IPS-NIHi7 (cell line): ENCODE results near the gene ACAA2.
"Not testable (repeated sequence)": the region's sequence is repeated elsewhere in the genome, so short reads cannot be mapped to it uniquely, and the experiment has no call there.

Experiments used
- DNase-seq: peaks from one replicate; pipeline ENCODE4 v3.0.0; 2012; ENCODE audit warnings: mixed read lengths; ENCODE audit errors: extremely low spot score

ACAA2 gene

DNA sequence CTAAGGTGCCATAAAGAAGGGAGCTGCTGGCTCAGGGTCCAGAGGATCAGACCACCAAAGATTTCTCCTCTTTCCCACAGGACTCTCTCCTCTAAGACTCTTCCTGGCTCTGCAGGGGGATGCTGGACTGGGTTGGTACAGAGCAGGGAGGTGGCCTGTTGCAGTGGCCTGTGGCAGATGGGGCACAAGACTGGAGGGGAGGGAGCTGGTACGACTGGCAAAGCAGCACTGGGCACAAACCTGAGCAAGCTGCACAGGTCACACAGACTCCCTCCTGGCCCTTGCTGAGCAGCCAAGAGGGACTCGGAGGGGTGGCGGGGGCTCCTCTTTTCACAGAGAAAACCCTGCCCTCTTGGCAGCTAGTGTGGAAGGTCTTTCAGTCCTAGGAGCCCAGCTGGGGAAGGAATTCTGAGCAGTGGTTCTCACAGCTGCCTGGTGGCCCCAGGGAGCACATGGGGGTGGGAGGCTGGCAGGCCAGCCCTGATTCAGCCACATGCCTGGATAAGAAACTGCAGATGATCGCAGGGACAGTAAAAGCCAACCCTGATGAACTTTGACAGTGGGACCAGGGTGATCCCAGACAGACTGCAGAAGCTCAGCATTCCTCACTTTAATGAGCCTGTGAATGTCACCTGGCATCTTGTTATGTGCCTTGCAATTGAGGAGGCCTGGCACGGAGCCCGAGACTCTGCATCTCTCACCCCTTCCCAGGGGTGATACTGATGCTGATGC, 32.5 kb upstream of the ACAA2 start:
- DNase-seq: no peak

DNA sequence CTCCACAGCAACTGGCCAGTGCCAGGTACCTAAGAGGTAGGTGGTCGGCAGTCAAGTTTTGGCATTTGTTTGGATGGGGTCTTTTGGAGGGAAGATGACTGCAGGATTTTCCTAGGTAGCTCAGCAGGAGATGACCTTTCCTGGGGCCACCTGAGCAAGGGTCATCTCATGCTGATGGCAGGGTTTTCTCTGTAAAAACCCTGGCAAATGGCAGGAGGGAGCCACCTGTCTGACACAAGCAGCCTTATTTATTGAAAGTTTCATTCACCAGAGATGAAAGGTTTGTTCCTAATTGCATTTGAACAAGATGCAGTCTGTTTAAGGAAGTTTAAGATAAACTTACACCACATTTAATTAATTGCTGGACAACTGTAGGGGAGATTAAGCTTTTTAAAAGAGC, 31.6 kb upstream of the ACAA2 start:
- no peak for DNase-seq

DNA sequence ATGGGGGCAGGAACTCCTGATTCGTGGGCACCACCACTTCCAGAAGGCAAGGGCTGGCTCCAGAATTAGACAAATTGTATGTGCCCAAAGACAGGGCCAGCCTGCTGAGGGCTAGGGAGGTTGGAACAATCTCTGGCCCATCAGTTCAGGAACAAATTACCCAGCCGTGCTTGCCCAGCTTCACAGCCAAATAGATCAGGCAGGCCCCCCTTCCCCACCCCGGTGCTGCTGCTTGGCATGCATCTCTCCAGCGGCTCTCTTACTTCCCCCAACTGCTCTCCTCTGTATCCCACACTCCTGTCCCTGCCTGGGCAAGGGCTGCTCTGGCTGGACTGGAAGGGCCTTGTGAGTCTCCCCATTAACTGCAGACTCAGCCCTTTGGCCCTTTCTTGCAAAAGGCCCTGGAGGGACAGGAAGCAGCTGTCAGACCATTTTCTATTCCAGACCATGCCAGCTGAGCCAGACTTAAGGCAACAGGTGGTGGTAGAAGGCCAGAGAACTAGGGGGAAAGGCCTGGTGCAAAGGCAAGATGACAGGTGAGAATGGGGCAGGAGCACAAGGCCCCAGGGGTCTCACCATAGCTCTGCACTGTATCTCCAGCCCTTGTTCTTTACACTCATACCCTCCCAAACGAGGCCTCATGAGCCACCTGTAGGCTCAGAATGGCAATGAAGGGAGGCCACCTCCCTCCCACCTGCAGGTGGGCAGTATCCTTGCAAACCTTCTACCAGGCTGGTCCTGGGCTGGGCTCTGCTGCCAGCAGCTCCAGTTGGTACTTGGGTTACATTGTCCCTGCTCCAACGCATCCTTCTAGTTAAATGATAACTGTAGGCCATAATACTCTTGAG, 30.7 kb upstream of the ACAA2 start:
- DNase-seq: no peak

DNA sequence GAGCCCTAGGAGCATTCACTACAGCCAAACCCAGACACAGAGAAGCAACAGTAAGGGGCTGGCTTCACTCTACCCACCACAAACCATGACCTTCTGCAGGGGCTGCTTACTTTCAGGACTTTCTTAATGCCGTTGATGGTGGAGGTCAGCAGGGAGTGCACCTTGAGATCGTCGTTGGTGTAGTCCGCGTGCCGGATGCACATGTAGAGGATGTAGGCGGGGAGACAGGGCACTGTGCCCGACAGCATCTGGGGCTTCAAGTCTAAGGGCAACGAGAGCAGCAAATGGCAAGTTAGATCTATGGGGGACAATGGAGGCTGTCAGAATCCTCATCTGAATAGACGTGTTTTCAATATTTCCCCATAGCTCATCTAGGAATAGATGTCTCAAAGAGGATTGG, 29.8 kb upstream of the ACAA2 start:
- DNase-seq: no peak

DNA sequence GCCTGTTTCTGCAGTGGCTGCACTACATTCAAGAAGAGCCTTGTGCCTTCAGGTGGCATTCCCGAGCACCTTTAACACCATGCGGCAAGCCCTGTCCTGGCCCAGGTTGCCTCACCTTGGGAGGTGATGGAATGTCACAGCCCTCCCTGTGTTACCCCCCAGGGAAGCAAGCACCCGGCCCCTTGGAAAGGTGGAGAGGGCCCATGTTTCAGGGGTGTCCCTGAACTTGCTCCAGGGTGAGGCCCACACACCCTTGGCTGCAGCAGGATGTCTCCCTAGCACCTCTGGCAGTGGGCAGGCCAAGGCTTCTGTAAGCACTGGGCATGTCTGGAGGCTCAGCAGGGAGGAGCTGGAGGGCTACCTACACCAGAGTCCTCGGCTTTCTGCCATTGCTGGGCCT, 29.3 kb upstream of the ACAA2 start:
- no peak for DNase-seq

DNA sequence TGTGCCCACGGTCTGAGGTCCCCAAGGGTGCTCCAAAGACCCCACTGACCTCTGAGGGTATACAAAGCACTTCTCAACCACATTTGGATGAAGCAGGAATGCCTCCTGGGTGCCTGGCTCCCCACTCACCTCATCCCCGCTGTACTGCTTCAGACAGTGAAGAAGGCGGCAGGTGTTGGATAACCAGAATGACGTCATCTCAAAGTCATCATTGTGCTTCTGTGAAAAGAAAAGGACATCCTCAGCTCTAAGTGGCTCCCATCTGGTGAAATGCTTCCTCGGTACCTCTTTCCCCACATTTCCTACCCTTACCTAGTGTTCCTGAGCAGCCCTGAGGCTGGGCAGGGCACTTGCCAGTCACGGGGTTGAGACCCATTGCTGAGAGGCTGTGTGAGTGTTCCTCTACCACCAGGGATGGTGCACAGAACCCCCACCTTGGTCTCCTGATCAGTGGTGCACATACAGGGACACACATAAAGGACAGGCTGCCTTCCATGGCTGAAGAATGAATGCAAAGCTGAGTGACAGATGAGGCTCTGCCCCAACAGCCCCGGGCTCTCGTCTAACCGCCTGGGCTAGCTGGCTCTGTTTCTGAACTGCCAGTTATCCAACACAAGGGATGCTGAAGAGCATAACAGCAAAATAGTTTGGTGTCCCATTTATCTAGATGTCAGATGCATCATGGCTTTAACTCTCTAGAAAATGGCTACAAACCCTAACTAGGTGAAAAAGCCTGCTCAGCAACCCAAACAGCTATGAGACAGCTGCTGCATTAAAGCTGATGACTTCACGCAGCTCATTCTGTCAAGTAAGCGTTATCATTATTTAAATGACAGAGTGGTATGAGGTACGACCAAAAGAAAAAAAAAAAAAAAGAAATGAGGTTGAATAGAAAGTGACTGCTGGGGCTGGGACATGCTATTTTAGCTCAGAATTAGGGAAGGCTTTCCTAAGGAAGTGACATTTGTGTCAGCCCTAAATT, 28.2 kb upstream of the ACAA2 start:
- no peak for DNase-seq

DNA sequence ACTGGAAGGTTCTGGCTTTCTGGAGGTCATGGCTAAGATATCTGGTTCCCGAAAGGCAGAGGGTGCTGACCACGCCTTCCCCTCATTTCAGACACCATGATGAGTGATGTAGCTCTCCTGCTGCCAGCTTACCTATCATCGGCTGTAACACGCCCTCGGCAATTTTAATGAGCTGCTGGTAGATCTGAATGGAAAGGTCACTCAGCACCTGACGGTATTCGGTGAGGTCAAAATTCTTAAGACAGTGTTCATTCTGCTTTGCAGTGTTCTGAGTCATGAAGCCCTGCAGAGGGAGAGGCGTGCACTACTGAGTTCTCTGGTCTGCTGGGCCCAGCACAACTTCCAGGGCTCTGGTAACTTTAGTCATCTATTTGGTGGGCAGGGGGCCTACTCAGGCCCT, 25.7 kb upstream of the ACAA2 start:
- DNase-seq: no peak

DNA sequence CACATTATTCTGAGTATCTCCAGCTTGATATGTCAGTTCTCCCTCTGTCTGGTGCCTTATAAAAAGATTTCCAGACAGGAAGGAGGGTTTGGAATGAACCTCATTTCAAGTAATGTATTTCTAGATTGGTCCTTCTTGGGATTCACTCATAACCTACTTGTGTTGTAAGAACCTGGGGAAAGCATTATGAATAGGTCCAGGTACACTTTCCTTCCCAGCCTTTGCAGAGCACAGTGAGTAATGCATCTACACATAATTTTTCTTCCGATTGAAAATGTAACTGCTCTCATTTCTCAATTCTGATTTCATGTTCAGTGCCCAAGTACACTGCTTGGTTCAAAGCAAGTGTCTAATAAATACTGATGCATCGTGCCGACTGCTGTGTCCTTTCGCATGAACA, 25.0 kb upstream of the ACAA2 start:
- DNase-seq: no peak

DNA sequence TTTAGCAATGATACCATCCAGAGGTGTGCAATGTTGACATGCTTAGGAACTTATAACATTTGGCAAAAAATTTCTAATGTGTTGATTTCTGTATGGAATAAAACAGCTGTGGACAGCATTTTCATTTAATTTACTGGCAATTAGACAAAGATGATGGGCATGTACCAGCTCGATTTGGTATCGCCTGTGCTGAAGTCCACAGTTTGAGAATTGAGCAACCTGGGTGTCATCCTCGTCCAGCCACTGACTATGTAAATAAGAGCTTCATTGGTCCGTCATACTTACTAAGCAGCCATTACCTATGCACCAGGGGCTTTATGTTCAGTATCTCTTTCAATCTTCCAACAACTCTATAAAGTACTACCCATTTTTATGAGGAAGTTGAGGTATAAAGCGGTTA, 24.6 kb upstream of the ACAA2 start:
- DNase-seq: no peak

DNA sequence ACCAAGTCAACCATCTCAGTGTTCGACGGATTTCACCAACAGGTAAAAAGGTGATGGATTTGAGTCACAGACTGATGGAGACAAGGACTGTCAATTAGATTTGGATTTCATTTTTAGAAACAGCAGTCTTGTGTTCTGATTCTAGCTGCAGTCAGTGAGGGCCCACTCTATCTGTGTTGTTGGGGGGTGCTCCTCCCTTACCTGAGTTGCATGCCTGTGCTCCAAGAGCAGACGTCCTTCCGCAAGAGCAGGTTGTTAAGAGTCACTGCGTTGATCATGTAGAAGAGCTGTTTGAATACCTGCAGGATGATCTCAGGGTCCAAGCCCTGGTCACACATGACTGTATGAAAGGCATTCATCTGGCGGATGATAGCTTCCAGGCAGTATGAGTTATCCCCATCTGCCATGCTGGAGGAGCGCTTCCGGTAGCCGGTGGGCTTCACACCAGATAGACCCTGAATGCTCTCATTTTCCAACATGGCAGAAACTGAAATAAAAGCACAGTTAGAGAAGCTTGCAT, 24.0 kb upstream of the ACAA2 start:
- not testable (repeated sequence) for DNase-seq

DNA sequence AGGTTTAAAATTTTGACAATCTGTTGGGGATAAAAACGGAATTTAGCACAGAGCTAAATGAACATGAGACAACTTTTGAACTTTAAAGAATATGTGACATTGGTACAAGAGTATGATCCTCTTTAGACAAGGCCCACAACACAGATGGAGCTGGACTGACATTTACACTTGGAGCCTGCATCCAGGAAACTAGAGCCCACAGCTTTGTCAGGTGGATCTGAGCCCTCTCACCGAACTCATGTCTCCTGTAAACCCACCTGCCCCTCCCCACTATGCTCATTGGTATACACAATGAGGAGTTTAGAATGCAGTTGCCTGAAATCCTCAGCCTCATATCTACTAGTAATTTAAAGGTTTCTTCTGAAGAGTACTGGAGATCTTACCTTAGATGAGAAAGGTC, 22.1 kb upstream of the ACAA2 start:
- DNase-seq: no peak

DNA sequence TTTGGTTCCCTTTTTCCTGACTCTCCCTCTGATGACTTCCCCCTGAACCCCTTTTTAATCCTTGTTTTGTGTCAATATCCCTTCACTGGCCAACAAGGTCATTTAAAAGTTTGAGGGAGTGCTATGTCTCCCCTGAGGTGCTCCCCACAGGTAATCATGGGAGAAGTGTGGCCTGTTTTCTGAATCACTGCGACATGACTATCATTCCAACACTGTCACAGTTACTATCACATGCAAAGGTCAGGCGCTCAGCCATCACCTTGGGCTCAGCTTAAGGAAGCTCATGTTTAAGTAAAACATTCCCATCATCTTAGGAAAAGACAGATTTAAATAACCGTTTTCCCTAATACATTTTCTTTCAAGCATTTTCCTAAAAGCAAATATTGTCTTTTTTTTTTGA, 20.9 kb upstream of the ACAA2 start:
- no peak for DNase-seq

DNA sequence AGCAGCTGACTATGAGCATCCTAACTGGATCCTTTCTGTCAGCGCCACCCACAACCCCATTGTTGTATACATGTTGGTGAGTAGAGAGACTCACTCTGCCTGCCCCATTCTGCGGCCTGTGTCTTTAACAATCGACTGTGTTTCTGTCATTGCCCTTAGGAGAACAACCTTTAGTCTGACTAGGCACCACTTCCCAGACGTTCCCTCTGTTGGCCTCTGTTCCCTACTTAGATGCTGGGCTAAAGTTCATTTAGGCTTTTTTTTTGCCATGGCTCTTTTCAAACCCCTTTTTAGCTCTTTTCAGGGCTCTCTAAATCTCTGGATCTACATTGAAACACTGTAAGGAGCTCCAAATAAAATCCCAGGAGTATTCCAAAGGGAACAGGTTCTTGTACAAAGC, 20.5 kb upstream of the ACAA2 start:
- DNase-seq: no peak

DNA sequence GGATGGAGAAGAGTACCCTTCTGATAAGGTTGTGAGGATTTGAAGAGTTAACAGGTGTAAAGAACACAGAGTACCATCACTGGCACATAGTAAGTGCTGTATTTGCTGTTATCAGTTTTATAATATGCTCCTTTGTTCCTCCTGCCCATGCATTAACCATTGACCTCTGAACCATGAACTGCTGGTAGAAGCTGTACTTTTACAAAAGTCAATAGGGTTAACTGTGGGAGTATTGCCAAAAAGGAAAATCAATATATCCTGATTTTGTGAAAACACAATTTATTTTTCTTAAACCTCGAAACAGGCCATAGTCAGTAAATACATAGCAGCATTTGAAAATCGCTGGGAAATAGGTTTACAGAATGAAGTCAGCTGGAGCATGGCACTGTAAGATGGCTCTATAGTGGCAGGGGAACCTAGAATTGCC, 18.9 kb upstream of the ACAA2 start:
- DNase-seq: no peak

DNA sequence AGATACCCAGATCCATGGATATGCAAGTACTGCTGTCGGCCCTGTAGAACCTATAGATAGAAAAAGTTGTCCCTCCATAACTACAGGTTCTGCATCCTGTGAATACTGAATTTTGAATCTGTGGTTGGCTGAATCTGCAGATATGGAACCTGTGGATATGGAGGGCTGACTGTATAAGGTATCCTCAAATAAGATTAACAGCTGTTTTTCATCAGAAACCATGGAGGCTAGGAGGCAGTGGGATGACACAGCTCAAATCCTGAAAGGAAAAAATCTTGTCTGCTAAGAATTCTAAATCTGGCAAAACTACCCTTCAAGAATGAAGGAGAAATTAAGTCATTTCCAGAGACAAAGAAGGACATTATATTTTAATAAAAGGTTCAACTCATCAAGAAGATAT, 14.7 kb upstream of the ACAA2 start:
- DNase-seq: no peak

DNA sequence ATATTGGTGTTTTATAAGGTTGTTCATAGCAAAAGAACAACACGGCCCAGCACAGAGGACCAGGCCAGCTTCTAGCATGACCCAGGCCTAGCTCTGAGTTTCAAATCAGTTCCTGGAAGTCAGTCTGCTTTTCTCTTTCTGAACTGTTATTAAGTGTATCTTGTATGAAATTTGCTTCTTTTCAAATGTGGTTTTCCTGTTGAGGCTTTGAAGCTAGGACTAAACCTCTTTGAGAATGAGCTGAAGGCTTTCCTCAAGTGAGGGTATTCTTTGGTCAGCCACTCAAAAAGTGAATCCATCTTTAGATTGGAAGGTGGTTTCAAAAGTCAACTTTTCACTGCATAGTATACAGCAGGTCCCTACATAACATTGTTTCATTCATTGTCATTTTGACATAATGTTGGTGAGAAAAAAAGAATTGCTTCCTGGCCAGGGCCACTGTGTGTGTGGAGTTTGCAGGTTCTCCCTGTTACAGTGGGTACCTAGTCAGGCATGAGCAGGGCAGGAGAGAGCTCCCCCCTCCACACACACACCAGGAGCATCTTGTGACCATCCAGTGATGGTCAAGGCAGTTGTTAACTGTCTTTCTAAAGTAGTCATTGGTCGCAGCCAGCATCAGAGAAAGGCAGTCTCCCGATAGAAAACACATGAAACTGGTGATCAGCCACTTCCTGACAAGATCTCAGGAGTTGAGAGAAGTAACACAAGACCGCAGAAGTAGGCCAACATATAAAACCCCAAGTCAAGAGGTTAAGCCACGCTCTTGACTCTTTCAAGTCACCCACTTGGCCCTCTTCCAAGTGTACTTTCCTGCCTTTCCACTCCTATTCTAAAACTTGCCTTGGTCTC, 6.7 kb upstream of the ACAA2 start:
- no peak for DNase-seq

DNA sequence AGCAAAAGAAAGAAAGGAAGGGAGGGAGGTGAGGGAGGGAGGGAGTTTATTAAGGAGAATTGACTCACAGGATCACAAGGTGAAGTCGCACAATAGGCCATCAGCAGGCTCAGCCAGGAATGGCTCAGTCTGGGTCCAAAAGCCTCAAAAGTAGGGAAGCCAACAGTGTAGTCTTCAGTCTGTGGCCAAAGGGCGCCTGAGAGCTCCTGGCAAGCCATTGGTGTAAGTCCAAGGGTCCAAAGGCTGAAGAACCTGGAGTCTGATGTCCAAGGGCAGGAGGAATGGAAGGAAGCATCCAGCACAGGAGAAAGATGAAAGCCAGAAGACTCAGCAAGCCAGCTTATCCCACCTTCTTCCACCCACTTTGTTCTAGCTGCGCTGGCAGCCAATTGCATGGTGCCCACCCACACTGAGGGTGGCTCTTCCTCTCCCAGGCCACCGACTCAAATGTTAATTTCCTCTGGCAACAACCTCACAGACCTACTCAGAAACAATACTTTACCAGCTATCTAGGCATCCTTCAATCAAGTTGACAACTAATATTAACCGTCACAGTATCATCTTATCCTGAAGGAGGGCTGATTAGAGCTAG, 5.8 kb upstream of the ACAA2 start:
- no peak for DNase-seq

DNA sequence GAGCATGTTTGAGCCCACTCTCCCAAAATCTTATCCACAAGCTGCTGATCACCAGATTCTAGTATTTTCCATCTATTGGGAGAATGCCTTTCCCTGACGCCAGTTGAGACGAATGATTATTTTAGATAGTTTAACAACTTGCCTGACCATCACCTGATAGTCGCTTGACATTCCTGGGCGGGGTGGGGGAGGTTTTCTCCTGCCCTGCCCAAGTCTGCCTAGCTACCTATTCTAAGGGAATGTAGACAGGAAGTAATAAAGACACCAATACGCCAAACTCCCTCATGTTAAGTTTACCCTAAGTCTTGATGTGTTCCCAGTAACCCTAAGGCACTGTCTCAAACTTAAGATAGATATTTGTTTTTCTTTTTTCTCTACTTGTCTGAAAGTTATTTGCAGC, 4.6 kb upstream of the ACAA2 start:
- no peak for DNase-seq

DNA sequence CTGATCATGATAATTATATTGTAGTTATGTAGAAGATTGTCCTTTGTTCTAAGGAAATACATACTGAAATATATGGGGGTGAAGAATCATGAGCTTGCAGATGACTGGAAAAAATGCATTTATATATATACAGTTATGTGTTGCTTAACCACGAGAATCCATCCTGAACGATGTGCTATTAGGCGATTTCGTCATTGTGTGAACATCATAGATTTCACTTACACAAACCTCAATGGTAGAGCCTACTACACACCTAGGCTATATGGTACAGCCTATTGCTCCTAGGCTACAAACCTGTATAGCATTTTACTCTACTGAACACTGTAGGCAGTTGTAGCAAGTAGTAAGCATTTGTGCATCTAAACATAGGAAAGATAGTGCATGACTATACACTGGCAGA, 2.6 kb upstream of the ACAA2 start:
- DNase-seq: no peak

DNA sequence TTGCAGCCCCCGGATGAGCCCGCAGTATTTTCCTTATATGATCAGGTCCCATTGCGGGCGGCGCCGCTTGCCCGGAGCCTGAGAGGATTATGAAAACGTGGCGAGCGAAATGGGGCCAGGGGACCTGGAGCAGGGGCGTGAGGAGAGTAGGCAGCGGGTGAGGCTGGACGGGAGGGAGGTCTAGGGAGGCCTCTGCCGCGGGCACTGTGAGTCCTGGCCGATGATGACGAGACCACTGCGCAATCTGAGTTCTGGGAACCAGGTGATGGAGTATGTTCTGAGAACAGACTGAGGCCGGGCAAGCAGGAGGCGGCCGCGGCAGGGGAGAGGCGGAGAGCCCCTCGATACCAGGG, 790 bp upstream of the ACAA2 start:
- peak; percentile 37 for DNase-seq

DNA sequence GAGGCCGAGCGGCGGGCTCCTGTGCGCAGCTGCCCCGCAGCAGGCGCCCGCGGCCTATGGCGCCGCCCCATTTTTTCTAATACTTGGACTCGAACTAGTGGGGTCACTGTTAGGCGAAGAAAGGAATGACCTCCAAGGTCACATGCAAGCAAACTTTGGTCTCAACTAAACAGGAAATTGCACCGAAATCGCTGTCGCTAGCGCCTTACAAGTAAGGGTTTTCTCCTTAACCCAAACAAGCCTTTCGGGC, 339 bp downstream of the ACAA2 start:
- peak; percentile 32 for DNase-seq
